HG02610 (cell line): ENCODE measurements around the gene AMTN.
"Not testable (repeated sequence)": the region's sequence is repeated elsewhere in the genome, so short reads cannot be mapped to it uniquely, and the experiment has no call there.

ENCODE experiments used
- ATAC-seq: cut with Tn5 transposase; IDR thresholded peaks from one replicate; pipeline ENCODE4 v1.9.1; 2021; ENCODE audit warnings: mild to moderate bottlenecking, moderate library complexity; ENCODE audit not compliant: unreplicated experiment

The AMTN gene

GRCh38 chr4:70518269-70518668 lies at the start of gene AMTN:
TSS of gene AMTN (plus strand) at chr4:70518569. CDS start at chr4:70518778, 209 bp downstream.
- no peak for ATAC-seq

GRCh38 chr4:70471897-70472296 lies 46.5 kb upstream of the AMTN start, which contains the start of gene MUC7:
TSS of gene MUC7 (plus strand) at chr4:70472197. CDS start at chr4:70474022, 1,825 bp downstream.
- no peak for ATAC-seq

- ATAC-seq = no peak
Observed at GRCh38 chr4:70473679-70474078, 44.7 kb upstream of the AMTN start.

- no peak for ATAC-seq
Observed at GRCh38 chr4:70488748-70489147, 29.6 kb upstream of the AMTN start.

GRCh38 chr4:70496231-70496630 lies 22.1 kb upstream of the AMTN start:
- ATAC-seq = no peak

GRCh38 chr4:70501838-70502237 lies 16.5 kb upstream of the AMTN start:
- not testable (repeated sequence) for ATAC-seq

GRCh38 chr4:70504733-70505132 lies 13.6 kb upstream of the AMTN start:
- ATAC-seq = no peak

- ATAC-seq = peak; percentile 96
Observed at GRCh38 chr4:70505151-70505748, 13.1 kb upstream of the AMTN start.

- no peak for ATAC-seq
Observed at GRCh38 chr4:70508801-70509200, 9.6 kb upstream of the AMTN start.

GRCh38 chr4:70511365-70511764 lies 7.0 kb upstream of the AMTN start:
- no peak for ATAC-seq

- no peak for ATAC-seq
Observed at GRCh38 chr4:70515367-70516250, 2.8 kb upstream of the AMTN start.

- ATAC-seq = no peak
Observed at GRCh38 chr4:70518716-70519115, 347 bp downstream of the AMTN start.

GRCh38 chr4:70522626-70523025 lies 4.3 kb downstream of the AMTN start:
- no peak for ATAC-seq

- ATAC-seq = no peak
Observed at GRCh38 chr4:70530997-70531396, 12.6 kb downstream of the AMTN start.

- peak; percentile 79 for ATAC-seq
Observed at GRCh38 chr4:70531981-70532380, 13.6 kb downstream of the AMTN start.

- no peak for ATAC-seq
Observed at GRCh38 chr4:70533211-70533610, 14.8 kb downstream of the AMTN start.

GRCh38 chr4:70533791-70534190 lies 15.4 kb downstream of the AMTN start:
- no peak for ATAC-seq

- ATAC-seq = not testable (repeated sequence)
Observed at GRCh38 chr4:70534886-70535285, 16.5 kb downstream of the AMTN start.

- ATAC-seq = no peak
Observed at GRCh38 chr4:70538869-70539268, 20.5 kb downstream of the AMTN start.

GRCh38 chr4:70544279-70544868 lies 26.0 kb downstream of the AMTN start:
- ATAC-seq = peak; percentile 51

- peak; percentile 43 for ATAC-seq
Observed at GRCh38 chr4:70556856-70557255, 38.5 kb downstream of the AMTN start.
